Vagina (tissue), 2 donors: ENCODE data around the gene CT83. TPM values are rescaled to one million over a fixed set of nuclear protein-coding genes. Genes with fewer than 3 reads are reported as not detected.

Experiments used
- DNase-seq, 2 donors: peaks; one replicate each; pipeline ENCODE4 v3.0.0-alpha.2; 2017; ENCODE audit errors: extremely low spot score in 2 of 2
- H3K27ac ChIP-seq: fragments of 200-600 bp; sonication (generic); one replicate; pipeline ENCODE4 v1.5.1; 2019
- H3K27me3 ChIP-seq: fragments of 200-600 bp; sonication (generic); one replicate; pipeline ENCODE4 v1.5.1; 2019
- H3K36me3 ChIP-seq, 2 donors: fragments of 200-600 bp; sonication (generic); one replicate each; pipeline ENCODE4 v1.5.1; 2017 to 2019
- H3K4me1 ChIP-seq: fragments of 200-600 bp; sonication (generic); one replicate; pipeline ENCODE4 v1.5.1; 2019
- H3K4me3 ChIP-seq, 2 donors: fragments of 200-600 bp; sonication (generic); 1 replicate in 1 of 2; 2 replicates in 1 of 2; pipeline ENCODE4 v1.5.1; 2016 to 2019
- H3K9me3 ChIP-seq: fragments of 200-600 bp; sonication (generic); one replicate; pipeline ENCODE4 v1.5.1; 2019
- CTCF ChIP-seq, 3 experiments: fragments of 450-650 bp in 2 of 3; fragments of 200-600 bp in 1 of 3; sonication (generic) in 1 of 3; IDR thresholded peaks; one replicate each; pipeline ENCODE4 v1.5.1; 2017 to 2019; ENCODE audit warnings: antibody characterized with exemption in 3 of 3, mild to moderate bottlenecking in 2 of 3, moderate library complexity in 2 of 3
- POLR2A ChIP-seq, 2 donors: fragments of 450-650 bp; IDR thresholded peaks; one replicate each; pipeline ENCODE4 v1.6.1; 2017; ENCODE audit warnings: antibody characterized with exemption in 2 of 2, mild to moderate bottlenecking in 2 of 2, moderate library complexity in 2 of 2
- POLR2AphosphoS5 ChIP-seq, 2 donors: sonication (generic); formaldehyde crosslinking; IDR thresholded peaks; one replicate each; pipeline ENCODE4 v1.9.0; 2017; ENCODE audit warnings: antibody characterized with exemption in 2 of 2, mild to moderate bottlenecking in 2 of 2, low read depth in 1 of 2; ENCODE audit not compliant: insufficient read depth in 1 of 2
- intact Hi-C: fragments of 100-400 bp; cut with DNase I; formaldehyde crosslinking; loops from one replicate; pipeline ENCODE4 v1.15.1; 2023
- total RNA-seq: library from RNA; depleted of rRNA; stranded (reverse); fragments of >200 nt; gene quantifications from one replicate; pipeline ENCODE4 v1.2.3, GENCODE V29; 2016

Gene CT83, protein sequence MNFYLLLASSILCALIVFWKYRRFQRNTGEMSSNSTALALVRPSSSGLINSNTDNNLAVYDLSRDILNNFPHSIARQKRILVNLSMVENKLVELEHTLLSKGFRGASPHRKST
- total RNA-seq = not detected

GRCh38 chrX:116462822-116463221, at the start of gene CT83:
Gene CT83, minus strand, starts transcription at chrX:116462976. Its CDS starts 120 bp downstream, at chrX:116462856.
- DNase-seq = no peak
- Histone ChIP-seq H3K27me3 (no peaks in the 10 kb centered on the region), H3K36me3 (no peaks in the 10 kb centered on the region), H3K9me3 (no peaks in the 10 kb centered on the region), H3K4me1 (no peaks in the 10 kb centered on the region), H3K4me3 (no peak within 1 kb of the TSS), H3K27ac (no peak within 1 kb of the TSS)
- no peak for TF ChIP-seq POLR2AphosphoS5 (IDR thresholded peaks at IDR 0.05; ENCODE audit: insufficient read depth in 1 of 2, low read depth in 1 of 2)
- no peak for TF ChIP-seq POLR2A (IDR thresholded peaks at IDR 0.05)
- TF ChIP-seq CTCF (IDR thresholded peaks at IDR 0.05) = no peak
- intact Hi-C loops = no loop called here

DNA sequence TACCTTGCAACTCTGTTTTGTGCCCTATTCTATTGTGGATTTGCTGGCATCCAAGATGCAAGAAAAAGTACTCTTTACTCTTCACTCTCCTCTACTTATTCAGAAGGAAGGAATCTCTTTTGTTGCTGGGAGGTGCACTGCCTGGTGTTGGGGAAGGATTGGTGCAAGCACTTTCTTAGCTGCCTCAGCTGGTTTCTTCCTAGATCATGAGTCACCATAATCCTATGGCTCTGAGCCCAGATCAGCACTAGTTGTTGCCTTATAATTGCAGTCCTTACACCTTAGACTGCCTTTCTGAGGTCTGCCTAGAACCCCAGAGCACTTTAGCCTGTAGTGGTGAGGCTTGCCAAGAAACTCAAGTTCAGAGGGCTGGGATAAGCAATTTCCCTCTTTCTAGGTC, 37.0 kb upstream of the CT83 start:
- H3K4me3 ChIP-seq = no peak overlapping the region
- H3K27me3 ChIP-seq = no peaks in the 10 kb centered on the region
- H3K36me3 ChIP-seq = no peaks in the 10 kb centered on the region
- H3K27ac ChIP-seq = no peak overlapping the region
- no peaks in the 10 kb centered on the region for H3K9me3 ChIP-seq
- intact Hi-C loops = no loop called here
- TF ChIP-seq POLR2AphosphoS5 (IDR thresholded peaks at IDR 0.05; ENCODE audit: insufficient read depth in 1 of 2, low read depth in 1 of 2) (no peak), CTCF (IDR thresholded peaks at IDR 0.05) (no peak), POLR2A (IDR thresholded peaks at IDR 0.05) (no peak)
- no peaks in the 10 kb centered on the region for H3K4me1 ChIP-seq
- DNase-seq = no peak

- no peaks in the 10 kb centered on the region for H3K4me1 ChIP-seq
- H3K36me3 ChIP-seq = no peaks in the 10 kb centered on the region
- H3K9me3 ChIP-seq = no peaks in the 10 kb centered on the region
- no peaks in the 10 kb centered on the region for H3K27me3 ChIP-seq
- no peak overlapping the region for H3K27ac ChIP-seq
- intact Hi-C loops = no loop called here
- H3K4me3 ChIP-seq = no peak overlapping the region
- DNase-seq = no peak
- no peak for TF ChIP-seq CTCF (IDR thresholded peaks at IDR 0.05)
- TF ChIP-seq POLR2AphosphoS5 (IDR thresholded peaks at IDR 0.05; ENCODE audit: insufficient read depth in 1 of 2, low read depth in 1 of 2) = no peak
- TF ChIP-seq POLR2A (IDR thresholded peaks at IDR 0.05) = no peak
These were observed 30.5 kb upstream of the CT83 start for GRCh38 chrX:116493271-116493670.

- Histone ChIP-seq H3K4me1 (no peaks in the 10 kb centered on the region), H3K27me3 (no peaks in the 10 kb centered on the region), H3K4me3 (no peak overlapping the region), H3K9me3 (no peaks in the 10 kb centered on the region), H3K27ac (no peak overlapping the region), H3K36me3 (no peaks in the 10 kb centered on the region)
- peak in 1 of 3 experiments; percentile 7 for TF ChIP-seq CTCF (IDR thresholded peaks at IDR 0.05)
- no peak for TF ChIP-seq POLR2A (IDR thresholded peaks at IDR 0.05)
- TF ChIP-seq POLR2AphosphoS5 (IDR thresholded peaks at IDR 0.05; ENCODE audit: insufficient read depth in 1 of 2, low read depth in 1 of 2) = no peak
- no peak for DNase-seq
- intact Hi-C loops = no loop called here
These were observed 27.3 kb upstream of the CT83 start for GRCh38 chrX:116490104-116490503.

- TF ChIP-seq CTCF (IDR thresholded peaks at IDR 0.05) (no peak), POLR2A (IDR thresholded peaks at IDR 0.05) (no peak), POLR2AphosphoS5 (IDR thresholded peaks at IDR 0.05; ENCODE audit: insufficient read depth in 1 of 2, low read depth in 1 of 2) (no peak)
- Histone ChIP-seq H3K27me3 (no peaks in the 10 kb centered on the region), H3K9me3 (no peaks in the 10 kb centered on the region), H3K4me1 (no peaks in the 10 kb centered on the region), H3K36me3 (no peaks in the 10 kb centered on the region), H3K4me3 (no peak overlapping the region), H3K27ac (no peak overlapping the region)
- DNase-seq = no peak
- intact Hi-C loops = no loop called here
These were observed 17.3 kb upstream of the CT83 start for GRCh38 chrX:116480059-116480458.
